Transverse colon (tissue), 3 donors: ENCODE results near the gene NKIRAS2.

ENCODE experiments used
- CTCF ChIP-seq, 5 experiments: fragments of 200-600 bp in 3 of 5; fragments of 450-650 bp in 2 of 5; sonication (generic) in 3 of 5; IDR thresholded peaks; 1 replicate in 2 of 5; 2 replicates in 3 of 5; pipeline ENCODE4 v1.5.1; 2016 to 2017; ENCODE audit warnings: antibody characterized with exemption in 5 of 5, inconsistent platforms in 3 of 5, mild to moderate bottlenecking in 2 of 5, moderate library complexity in 1 of 5
- POLR2A ChIP-seq: fragments of 450-650 bp; IDR thresholded peaks from one replicate; pipeline ENCODE4 v1.6.1; 2016; ENCODE audit warnings: antibody characterized with exemption, mild to moderate bottlenecking, moderate library complexity

GRCh38 chr17:42065201-42065600, 45.3 kb downstream of the NKIRAS2 start:
- TF ChIP-seq CTCF (IDR thresholded peaks at IDR 0.05) = no peak
- no peak for TF ChIP-seq POLR2A
